ENCODE results near the gene PARP16. TPM values are rescaled to one million over a fixed set of nuclear protein-coding genes. Genes with fewer than 3 reads are reported as not detected.

The PARP16 gene
- total and polyA plus RNA-seq, 7 donors: 2.8 to 6.3 (median 4.3) TPM

DNA sequence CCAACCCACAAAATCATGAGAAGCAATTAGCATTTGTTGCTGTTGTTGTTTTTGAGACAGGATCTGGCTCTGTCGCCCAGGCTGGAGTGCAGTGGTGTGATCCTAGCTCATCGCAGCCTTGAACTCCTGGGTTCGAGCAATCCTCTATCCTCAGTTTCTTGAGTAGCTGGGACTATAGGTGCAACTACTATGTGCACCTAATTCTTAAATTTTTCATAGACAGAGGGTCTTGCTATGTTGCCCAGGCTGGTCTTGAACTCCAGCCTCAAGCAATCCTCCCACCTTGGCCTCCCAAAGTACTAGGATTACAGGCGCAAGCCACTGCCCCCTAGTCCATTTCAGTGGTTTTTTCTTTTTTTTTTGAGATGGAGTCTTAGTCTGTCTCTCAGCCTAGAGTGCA, 18.3 kb downstream of the PARP16 start:
- ATAC-seq (no peak), DNase-seq (no peak)
- no peak for TF ChIP-seq CTCF (IDR thresholded peaks at IDR 0.05)
- intact Hi-C loops (cut with DNase I): no loop called here
- Histone ChIP-seq H3K9me3 (no peaks in the 10 kb centered on the region), H3K27me3 (ENCODE audit: insufficient read depth in 3 of 3, low read length in 2 of 3) (no peaks in the 10 kb centered on the region), H3K4me1 (peaks cover 5% of the 10 kb centered on the region), H3K27ac (no peak overlapping the region), H3K36me3 (ENCODE audit: insufficient read depth in 1 of 2, low read depth in 1 of 2) (peaks cover 6 to 49% of the 10 kb centered on the region in 2 donors), H3K4me3 (no peak overlapping the region)
- WGBS, 3 donors: 97 to 99% (median 98%) methylated on average over 4 of the region's 4 CpGs

DNA sequence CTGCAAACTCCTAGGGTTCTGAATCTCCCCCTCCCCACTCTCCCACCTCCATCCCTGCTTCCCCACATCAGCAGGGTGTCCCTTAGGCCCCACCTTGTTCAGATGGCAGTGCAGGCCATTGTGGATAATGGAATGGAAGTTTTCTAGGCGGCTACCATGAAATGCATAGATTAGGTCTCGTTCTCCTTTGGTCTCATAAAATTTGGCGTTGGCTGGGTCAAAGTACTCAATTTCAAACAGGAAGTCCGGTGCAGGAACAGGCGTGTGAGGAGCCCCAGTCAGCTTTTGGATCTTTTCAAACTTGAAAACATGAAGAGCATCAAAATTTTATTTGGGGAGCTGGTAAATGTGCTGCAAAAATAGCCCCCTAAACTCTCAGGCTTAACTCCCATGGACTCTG, 20.2 kb downstream of the PARP16 start:
- H3K36me3 ChIP-seq (ENCODE audit: insufficient read depth in 1 of 2, low read depth in 1 of 2): peaks cover 6 to 67% of the 10 kb centered on the region in 2 donors
- no peaks in the 10 kb centered on the region for H3K9me3 ChIP-seq
- no peaks in the 10 kb centered on the region for H3K27me3 ChIP-seq (ENCODE audit: insufficient read depth in 3 of 3, low read length in 2 of 3)
- no peak for DNase-seq
- no peak for TF ChIP-seq CTCF (IDR thresholded peaks at IDR 0.05)
- ATAC-seq: no peak
- H3K4me1 ChIP-seq: peaks cover 5% of the 10 kb centered on the region
- no peak overlapping the region for H3K4me3 ChIP-seq
- intact Hi-C loops (cut with DNase I): no loop called here
- 87 to 90% (median 89%) methylated on average over 5 of the region's 5 CpGs for WGBS, 3 donors
- no peak overlapping the region for H3K27ac ChIP-seq

GRCh38 chr15:65264863-65265430, 21.7 kb downstream of the PARP16 start:
- intact Hi-C loops (cut with DNase I): loop anchor here in 1 of 2 donors (5.0 kb wide), 1 partner anchor 313 kb away; no protein-coding TSS in a partner anchor
- H3K4me1 ChIP-seq: no peaks in the 10 kb centered on the region
- H3K27me3 ChIP-seq (ENCODE audit: insufficient read depth in 3 of 3, low read length in 2 of 3): no peaks in the 10 kb centered on the region
- ATAC-seq (no peak), DNase-seq (no peak)
- peaks cover 13 to 73% of the 10 kb centered on the region in 2 donors for H3K36me3 ChIP-seq (ENCODE audit: insufficient read depth in 1 of 2, low read depth in 1 of 2)
- TF ChIP-seq CTCF (IDR thresholded peaks at IDR 0.05): no peak
- no peak overlapping the region for H3K4me3 ChIP-seq
- WGBS, 3 donors: 64 to 70% (median 64%) methylated on average over 2 of the region's 2 CpGs
- H3K27ac ChIP-seq: no peak overlapping the region
- no peaks in the 10 kb centered on the region for H3K9me3 ChIP-seq

- no peak for TF ChIP-seq CTCF (IDR thresholded peaks at IDR 0.05)
- Histone ChIP-seq H3K9me3 (no peaks in the 10 kb centered on the region), H3K4me1 (no peaks in the 10 kb centered on the region), H3K36me3 (ENCODE audit: insufficient read depth in 1 of 2, low read depth in 1 of 2) (peaks cover 14 to 75% of the 10 kb centered on the region in 2 donors), H3K27me3 (ENCODE audit: insufficient read depth in 3 of 3, low read length in 2 of 3) (no peaks in the 10 kb centered on the region), H3K27ac (no peak overlapping the region), H3K4me3 (no peak overlapping the region)
- intact Hi-C loops (cut with DNase I): loop anchor here in 1 of 2 donors (5.0 kb wide), 1 partner anchor 311 kb away; no protein-coding TSS in a partner anchor
- ATAC-seq: no peak
- WGBS, 3 donors: 91 to 99% (median 91%) methylated on average over 4 of the region's 4 CpGs
- DNase-seq: no peak
Observed at GRCh38 chr15:65263313-65263712, 23.4 kb downstream of the PARP16 start.

DNA sequence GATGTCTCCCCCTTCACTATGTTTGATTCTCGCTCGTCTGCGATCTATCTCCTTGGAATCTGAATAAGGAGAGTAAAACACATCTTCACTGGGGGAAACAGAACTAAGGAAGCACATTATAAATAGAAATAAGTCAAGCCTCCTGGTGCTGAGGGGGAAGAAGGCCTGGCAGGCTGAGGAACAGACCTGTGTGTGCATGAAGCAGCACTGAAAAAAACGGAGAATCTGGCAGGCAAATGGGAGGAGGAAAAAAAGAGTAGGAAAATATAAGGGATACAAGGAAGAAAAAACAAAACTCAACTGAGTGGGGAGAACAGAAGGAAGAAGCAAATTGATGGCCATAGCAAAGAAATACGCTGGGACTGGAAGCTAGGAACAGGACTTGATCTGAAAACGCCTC, 25.7 kb downstream of the PARP16 start:
- no peak for ATAC-seq
- no peaks in the 10 kb centered on the region for H3K4me1 ChIP-seq
- no peak overlapping the region for H3K4me3 ChIP-seq
- H3K36me3 ChIP-seq (ENCODE audit: insufficient read depth in 1 of 2, low read depth in 1 of 2): peaks cover 16 to 71% of the 10 kb centered on the region in 2 donors
- no peak overlapping the region for H3K27ac ChIP-seq
- DNase-seq: no peak
- intact Hi-C loops (cut with DNase I): loop anchor here in 1 of 2 donors (5.0 kb wide), 1 partner anchor 309 kb away; no protein-coding TSS in a partner anchor
- H3K9me3 ChIP-seq: no peaks in the 10 kb centered on the region
- whole genome bisulfite sequencing, 3 donors: 95 to 96% (median 95%) methylated on average over 6 of the region's 6 CpGs
- no peaks in the 10 kb centered on the region for H3K27me3 ChIP-seq (ENCODE audit: insufficient read depth in 3 of 3, low read length in 2 of 3)
- no peak for TF ChIP-seq CTCF (IDR thresholded peaks at IDR 0.05)
